NCI-H446 treated with DMSO at 0.1 percent for 48 hours (cell line): ENCODE data around the gene IKBKG.
"Not testable (repeated sequence)": the region's sequence is repeated elsewhere in the genome, so short reads cannot be mapped to it uniquely, and the experiment has no call there.

Experiments used
- DNase-seq: peaks from one replicate; lab custom pipeline; 2025; lab: John Stamatoyannopoulos, UW

IKBKG gene

GRCh38 chrX:154605566-154605965 lies 58.1 kb downstream of the IKBKG start:
- DNase-seq = no peak

- peak; percentile 7 for DNase-seq
Observed at GRCh38 chrX:154607370-154607769, 60.0 kb downstream of the IKBKG start.

GRCh38 chrX:154607976-154608375 lies 60.6 kb downstream of the IKBKG start:
- DNase-seq = not testable (repeated sequence)

GRCh38 chrX:154608823-154609222 lies 61.4 kb downstream of the IKBKG start:
- not testable (repeated sequence) for DNase-seq

- DNase-seq = not testable (repeated sequence)
Observed at GRCh38 chrX:154611146-154611545, 63.7 kb downstream of the IKBKG start.

- not testable (repeated sequence) for DNase-seq
Observed at GRCh38 chrX:154613586-154613985, 66.2 kb downstream of the IKBKG start.
